GM15510 (cell line): Measurements from ENCODE around the gene LRG1.

Experiments
- POLR2A ChIP-seq: IDR thresholded peaks from 3 replicates; pipeline ENCODE4 v1.6.1; 2011; ENCODE audit warnings: borderline replicate concordance; ENCODE audit not compliant: insufficient read length; ENCODE audit errors: extremely low read depth

Gene LRG1

GRCh38 chr19:4516939-4517300 lies 22.9 kb downstream of the LRG1 start:
- TF ChIP-seq POLR2A, result no peak

GRCh38 chr19:4516199-4516938 lies 23.5 kb downstream of the LRG1 start:
- no peak for TF ChIP-seq POLR2A

- no peak for TF ChIP-seq POLR2A
These were observed 24.1 kb downstream of the LRG1 start for GRCh38 chr19:4515732-4516131.

- TF ChIP-seq POLR2A, result no peak
These were observed 26.6 kb downstream of the LRG1 start for GRCh38 chr19:4513248-4513647.

- TF ChIP-seq POLR2A, result no peak
These were observed 27.8 kb downstream of the LRG1 start for GRCh38 chr19:4512070-4512469.

GRCh38 chr19:4511300-4512054 lies 28.4 kb downstream of the LRG1 start:
- no peak for TF ChIP-seq POLR2A

GRCh38 chr19:4510435-4511255 lies 29.2 kb downstream of the LRG1 start:
- no peak for TF ChIP-seq POLR2A

GRCh38 chr19:4508698-4509097 lies 31.1 kb downstream of the LRG1 start:
- TF ChIP-seq POLR2A, result no peak

GRCh38 chr19:4507804-4508203 lies 32.0 kb downstream of the LRG1 start:
- no peak for TF ChIP-seq POLR2A

GRCh38 chr19:4507150-4507452 lies 32.7 kb downstream of the LRG1 start:
- no peak for TF ChIP-seq POLR2A

- TF ChIP-seq POLR2A, result no peak
These were observed 33.2 kb downstream of the LRG1 start for GRCh38 chr19:4506449-4507149.

- no peak for TF ChIP-seq POLR2A
These were observed 34.0 kb downstream of the LRG1 start for GRCh38 chr19:4505570-4506448.

- no peak for TF ChIP-seq POLR2A
These were observed 34.8 kb downstream of the LRG1 start for GRCh38 chr19:4504891-4505569.
